Activated naive CD8-positive, alpha-beta T cell (primary cell): ENCODE measurements around the gene NUP62.

Source experiments
- H3K27ac Mint-ChIP-seq: one replicate; pipeline ENCODE4 v1.8.0; 2021; ENCODE audit warnings: mixed read lengths
- H3K27me3 Mint-ChIP-seq: one replicate; pipeline ENCODE4 v1.8.0; 2021; ENCODE audit warnings: mixed read lengths
- H3K36me3 Mint-ChIP-seq: one replicate; pipeline ENCODE4 v1.8.0; 2021; ENCODE audit warnings: mixed read lengths
- H3K4me1 Mint-ChIP-seq: one replicate; pipeline ENCODE4 v1.8.0; 2021; ENCODE audit warnings: low read depth, mixed read lengths
- H3K4me3 Mint-ChIP-seq: one replicate; pipeline ENCODE4 v1.8.0; 2021; ENCODE audit warnings: mild to moderate bottlenecking, mixed read lengths
- H3K9me3 Mint-ChIP-seq: one replicate; pipeline ENCODE4 v1.8.0; 2021; ENCODE audit warnings: low read depth, mixed read lengths

The NUP62 gene

GRCh38 chr19:49877879-49878743 is 51.2 kb downstream of the NUP62 start:
- H3K4me3 Mint-ChIP-seq, result no peak overlapping the region
- no peaks in the 10 kb centered on the region for H3K27me3 Mint-ChIP-seq
- H3K27ac Mint-ChIP-seq, result no peak overlapping the region
- H3K36me3 Mint-ChIP-seq, result no peaks in the 10 kb centered on the region
- no peaks in the 10 kb centered on the region for H3K9me3 Mint-ChIP-seq
- H3K4me1 Mint-ChIP-seq, result peaks cover 23% of the 10 kb centered on the region

DNA sequence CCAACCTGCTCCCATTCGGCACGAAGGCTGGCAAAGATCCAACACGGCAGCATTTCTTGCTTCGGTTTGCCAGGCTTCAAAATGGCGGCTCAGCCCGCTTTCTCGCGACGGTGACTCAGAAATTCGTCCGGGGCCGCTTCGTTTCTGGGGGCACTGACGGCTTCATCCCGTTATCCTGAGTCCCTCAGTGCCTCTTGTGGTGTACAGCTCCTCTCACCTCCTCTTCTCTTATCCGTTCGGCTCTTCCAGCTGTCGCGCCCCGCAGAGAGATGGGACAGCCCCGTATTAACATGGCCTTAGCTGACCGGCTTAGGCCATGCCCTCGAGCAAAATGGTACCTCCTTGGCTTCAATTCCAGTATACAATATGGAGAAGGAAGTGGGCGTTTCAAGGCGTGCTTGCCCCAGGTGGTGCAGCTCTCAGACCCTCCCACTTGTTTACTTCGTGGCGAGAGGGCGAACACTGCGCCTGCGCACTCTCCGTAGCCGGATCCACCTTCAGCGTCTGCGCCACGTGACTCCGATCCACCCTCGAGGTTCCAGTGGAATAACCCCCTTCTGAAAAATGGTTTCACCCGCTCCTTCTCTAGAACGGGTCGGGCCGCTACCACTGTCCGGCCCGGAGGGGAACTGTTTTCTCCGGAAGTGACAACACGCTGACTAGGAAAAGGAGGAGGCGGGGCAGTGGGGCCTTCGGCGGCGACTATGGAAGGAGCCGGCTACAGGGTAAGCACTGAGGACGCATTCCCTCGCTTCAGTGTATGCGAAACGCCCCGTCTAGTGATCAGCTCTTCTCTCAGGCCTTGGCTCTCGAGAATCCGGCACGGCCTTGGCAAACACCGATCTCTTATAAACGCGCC is 52.1 kb downstream of the NUP62 start, which contains the start of the genes AKT1S1 and TBC1D17:
AKT1S1 (minus strand) TSS at position 336 of the 859 bp plus-strand sequence. CDS start 4,060 bp downstream, outside the sequence.
TBC1D17 (plus strand) TSS at position 683 of the 859 bp plus-strand sequence; CDS start at position 705, 22 bp downstream.
- Mint-ChIP-seq H3K36me3 (no peaks in the 10 kb centered on the region), H3K9me3 (no peaks in the 10 kb centered on the region), H3K4me3 (no peak within 1 kb of the TSS), H3K4me1 (peaks cover 23% of the 10 kb centered on the region), H3K27ac (no peak within 1 kb of the TSS), H3K27me3 (no peaks in the 10 kb centered on the region)

DNA sequence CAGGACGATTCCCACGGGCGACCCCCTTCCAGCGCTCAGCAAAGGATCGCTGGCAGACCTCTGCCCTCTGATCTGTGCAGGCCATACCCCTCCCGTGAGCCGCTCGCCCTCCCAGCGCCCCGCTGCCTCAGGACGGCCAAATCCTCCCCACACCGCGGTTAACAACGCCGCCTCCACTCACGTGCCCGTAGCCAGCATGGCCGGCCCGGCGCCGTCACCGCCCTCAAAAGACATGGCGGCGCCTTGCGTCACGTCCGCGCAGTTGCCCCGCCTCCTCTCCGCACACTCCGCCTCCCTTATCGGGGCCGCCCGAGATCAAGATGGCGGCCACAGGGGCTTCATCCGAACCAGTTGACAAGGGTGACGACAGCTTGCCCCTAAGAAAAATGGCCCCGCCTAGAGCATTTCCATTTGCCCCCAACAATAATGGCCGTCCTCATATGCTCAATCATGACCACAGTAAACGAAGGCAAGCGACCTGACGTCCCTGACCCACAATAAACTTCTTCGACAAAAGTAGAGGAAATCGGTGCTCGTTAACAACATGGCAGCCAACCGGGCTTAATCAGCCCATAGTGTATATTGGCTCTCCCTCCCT is 52.8 kb downstream of the NUP62 start:
- H3K27ac Mint-ChIP-seq, result no peak overlapping the region
- H3K4me3 Mint-ChIP-seq, result no peak overlapping the region
- H3K4me1 Mint-ChIP-seq, result peaks cover 26% of the 10 kb centered on the region
- H3K27me3 Mint-ChIP-seq, result no peaks in the 10 kb centered on the region
- H3K36me3 Mint-ChIP-seq, result no peaks in the 10 kb centered on the region
- H3K9me3 Mint-ChIP-seq, result no peaks in the 10 kb centered on the region

DNA sequence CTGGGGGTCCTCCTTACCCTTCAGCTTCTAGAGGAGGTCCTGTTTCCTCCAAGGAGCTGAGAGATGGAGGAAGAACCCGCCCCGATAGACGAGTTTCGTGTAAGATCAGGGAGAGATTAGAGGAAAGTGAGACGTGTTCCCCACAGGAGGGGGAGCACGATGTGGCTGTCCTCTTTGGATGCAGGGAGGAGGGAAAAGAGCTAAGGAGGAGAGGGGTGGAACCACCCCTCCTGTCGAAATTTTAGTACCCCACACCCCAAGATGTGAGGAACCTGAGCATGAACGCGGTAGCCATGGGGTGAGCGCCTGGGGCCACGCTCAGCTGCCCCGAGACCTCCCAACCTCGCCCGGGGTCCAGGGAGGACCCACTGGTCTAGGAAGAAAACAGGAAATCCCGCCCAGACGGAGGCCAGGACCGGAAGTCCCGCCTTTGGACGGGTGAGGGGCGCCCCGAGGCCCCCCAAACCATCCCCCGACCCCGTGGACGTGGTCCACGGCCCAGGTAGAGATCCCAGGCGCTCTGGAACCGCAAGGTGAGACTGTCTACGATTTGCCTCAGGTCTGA is 53.4 kb downstream of the NUP62 start:
- Mint-ChIP-seq H3K4me3 (no peak overlapping the region), H3K27ac (no peak overlapping the region), H3K27me3 (no peaks in the 10 kb centered on the region), H3K9me3 (no peaks in the 10 kb centered on the region), H3K36me3 (no peaks in the 10 kb centered on the region), H3K4me1 (peaks cover 26% of the 10 kb centered on the region)

GRCh38 chr19:49875177-49875576 is 54.1 kb downstream of the NUP62 start:
- Mint-ChIP-seq H3K4me3 (no peak overlapping the region), H3K36me3 (no peaks in the 10 kb centered on the region), H3K9me3 (no peaks in the 10 kb centered on the region), H3K4me1 (peaks cover 30% of the 10 kb centered on the region), H3K27me3 (no peaks in the 10 kb centered on the region), H3K27ac (no peak overlapping the region)

- Mint-ChIP-seq H3K4me3 (peak overlapping the region; percentile 17), H3K9me3 (no peaks in the 10 kb centered on the region), H3K36me3 (no peaks in the 10 kb centered on the region), H3K4me1 (peaks cover 31% of the 10 kb centered on the region), H3K27me3 (no peaks in the 10 kb centered on the region), H3K27ac (no peak overlapping the region)
Measured at GRCh38 chr19:49874503-49875157, 54.7 kb downstream of the NUP62 start.

GRCh38 chr19:49873834-49874233 is 55.5 kb downstream of the NUP62 start:
- Mint-ChIP-seq H3K4me3 (no peak overlapping the region), H3K36me3 (no peaks in the 10 kb centered on the region), H3K27ac (no peak overlapping the region), H3K4me1 (peaks cover 25% of the 10 kb centered on the region), H3K9me3 (no peaks in the 10 kb centered on the region), H3K27me3 (no peaks in the 10 kb centered on the region)

- H3K4me3 Mint-ChIP-seq, result no peak overlapping the region
- no peaks in the 10 kb centered on the region for H3K27me3 Mint-ChIP-seq
- peaks cover 24% of the 10 kb centered on the region for H3K4me1 Mint-ChIP-seq
- H3K36me3 Mint-ChIP-seq, result no peaks in the 10 kb centered on the region
- H3K9me3 Mint-ChIP-seq, result no peaks in the 10 kb centered on the region
- H3K27ac Mint-ChIP-seq, result no peak overlapping the region
Measured at GRCh38 chr19:49873129-49873521, 56.2 kb downstream of the NUP62 start.

DNA sequence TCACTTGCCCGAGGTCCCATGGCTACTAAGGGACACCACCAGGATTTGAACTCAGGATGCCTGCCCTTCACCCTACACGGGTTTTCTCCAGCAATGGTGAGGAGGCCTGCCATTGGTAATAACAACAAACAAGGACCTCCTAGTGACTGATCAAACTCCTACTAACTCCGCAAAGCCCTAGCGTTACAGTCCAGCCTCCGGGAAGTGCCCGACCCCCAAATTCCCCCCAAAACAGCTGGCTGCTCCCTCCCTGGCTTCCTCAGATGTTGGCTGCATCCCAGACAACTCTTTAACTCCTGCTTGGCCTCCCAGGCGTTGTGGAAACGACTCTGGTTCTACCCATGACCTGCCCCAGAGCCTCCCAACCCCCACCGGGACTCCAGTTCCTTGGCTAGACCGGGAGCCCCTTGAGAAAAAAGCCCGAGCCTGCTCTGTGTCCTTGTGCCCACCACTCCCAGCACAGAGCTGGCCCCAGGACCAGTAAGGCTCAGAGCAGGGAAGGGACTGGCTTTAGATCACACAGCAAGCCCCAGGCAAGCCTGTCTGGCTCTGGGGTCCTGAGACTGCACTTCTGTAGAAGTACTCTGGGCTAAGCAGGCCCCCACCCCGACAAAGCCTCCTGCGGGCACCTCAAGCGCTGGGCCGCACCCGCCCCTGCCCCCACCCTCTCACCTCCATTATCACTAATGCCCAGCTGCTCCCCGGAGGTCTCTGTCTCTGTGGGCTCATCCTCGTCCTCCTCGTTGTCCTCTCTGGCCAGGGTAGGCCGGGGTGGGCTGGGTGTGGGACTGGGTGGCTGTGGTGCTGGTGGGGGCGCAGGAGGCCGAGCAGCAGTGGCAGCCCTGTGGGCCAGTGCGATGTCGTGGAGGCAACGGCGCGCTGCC is 56.8 kb downstream of the NUP62 start:
- peaks cover 25% of the 10 kb centered on the region for H3K4me1 Mint-ChIP-seq

DNA sequence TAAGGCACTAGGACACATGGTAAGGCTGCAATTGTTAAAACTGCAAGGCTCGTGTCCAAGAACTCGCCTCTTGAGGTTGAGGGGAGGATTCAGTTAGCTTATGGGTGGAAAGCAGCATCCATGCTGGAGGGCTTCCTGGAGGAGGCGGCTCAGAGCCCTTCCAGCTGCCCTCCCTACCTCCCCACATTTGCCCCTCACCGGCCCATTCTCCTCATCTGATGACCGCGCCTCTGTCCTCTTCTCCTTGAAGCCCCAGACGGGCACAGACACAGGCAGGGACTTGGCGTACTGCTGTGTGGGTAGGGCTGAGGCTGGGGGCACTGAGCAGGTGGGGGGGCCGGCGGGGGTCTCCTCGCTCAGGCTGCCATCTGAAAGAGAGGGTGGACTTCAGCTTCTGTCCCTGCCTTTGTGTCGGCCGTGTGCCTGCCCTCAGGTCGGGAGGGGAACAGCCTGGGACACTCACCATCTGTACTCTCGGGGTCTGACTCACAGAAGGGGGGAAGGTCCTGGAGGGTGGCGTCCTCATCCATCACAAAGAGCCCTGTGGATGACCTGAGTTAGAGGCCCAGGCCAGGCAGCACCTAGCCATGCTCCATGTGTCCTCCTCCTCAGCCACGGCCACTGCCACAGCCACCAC is 57.8 kb downstream of the NUP62 start:
- Mint-ChIP-seq H3K27ac (no peak overlapping the region), H3K4me1 (peaks cover 29% of the 10 kb centered on the region), H3K4me3 (no peak overlapping the region), H3K36me3 (no peaks in the 10 kb centered on the region), H3K9me3 (no peaks in the 10 kb centered on the region), H3K27me3 (no peaks in the 10 kb centered on the region)

More for the DNA sequence above, 56.8 kb downstream of the NUP62 start:
- no peaks in the 10 kb centered on the region for H3K27me3 Mint-ChIP-seq
- no peaks in the 10 kb centered on the region for H3K36me3 Mint-ChIP-seq
- no peak overlapping the region for H3K4me3 Mint-ChIP-seq
- H3K9me3 Mint-ChIP-seq, result no peaks in the 10 kb centered on the region
- H3K27ac Mint-ChIP-seq, result no peak overlapping the region

GRCh38 chr19:49870309-49870901 is 58.9 kb downstream of the NUP62 start:
- no peaks in the 10 kb centered on the region for H3K36me3 Mint-ChIP-seq
- peak overlapping the region; percentile 87 for H3K27ac Mint-ChIP-seq
- peaks cover 37% of the 10 kb centered on the region for H3K4me1 Mint-ChIP-seq
- no peaks in the 10 kb centered on the region for H3K27me3 Mint-ChIP-seq
- H3K4me3 Mint-ChIP-seq, result peak overlapping the region; percentile 84
- H3K9me3 Mint-ChIP-seq, result no peaks in the 10 kb centered on the region

- Mint-ChIP-seq H3K4me3 (peak overlapping the region; percentile 84), H3K4me1 (peaks cover 38% of the 10 kb centered on the region), H3K27ac (peak overlapping the region; percentile 87), H3K36me3 (no peaks in the 10 kb centered on the region), H3K27me3 (no peaks in the 10 kb centered on the region), H3K9me3 (no peaks in the 10 kb centered on the region)
Measured at GRCh38 chr19:49869484-49870308, 59.6 kb downstream of the NUP62 start.
